GM19328 (cell line): Measurements from ENCODE around the gene PPP1R3F.

Experiments
- ATAC-seq: cut with Tn5 transposase; IDR thresholded peaks from one replicate; pipeline ENCODE4 v1.9.1; 2021; ENCODE audit warnings: mild to moderate bottlenecking, moderate library complexity; ENCODE audit not compliant: unreplicated experiment

Gene PPP1R3F, protein sequence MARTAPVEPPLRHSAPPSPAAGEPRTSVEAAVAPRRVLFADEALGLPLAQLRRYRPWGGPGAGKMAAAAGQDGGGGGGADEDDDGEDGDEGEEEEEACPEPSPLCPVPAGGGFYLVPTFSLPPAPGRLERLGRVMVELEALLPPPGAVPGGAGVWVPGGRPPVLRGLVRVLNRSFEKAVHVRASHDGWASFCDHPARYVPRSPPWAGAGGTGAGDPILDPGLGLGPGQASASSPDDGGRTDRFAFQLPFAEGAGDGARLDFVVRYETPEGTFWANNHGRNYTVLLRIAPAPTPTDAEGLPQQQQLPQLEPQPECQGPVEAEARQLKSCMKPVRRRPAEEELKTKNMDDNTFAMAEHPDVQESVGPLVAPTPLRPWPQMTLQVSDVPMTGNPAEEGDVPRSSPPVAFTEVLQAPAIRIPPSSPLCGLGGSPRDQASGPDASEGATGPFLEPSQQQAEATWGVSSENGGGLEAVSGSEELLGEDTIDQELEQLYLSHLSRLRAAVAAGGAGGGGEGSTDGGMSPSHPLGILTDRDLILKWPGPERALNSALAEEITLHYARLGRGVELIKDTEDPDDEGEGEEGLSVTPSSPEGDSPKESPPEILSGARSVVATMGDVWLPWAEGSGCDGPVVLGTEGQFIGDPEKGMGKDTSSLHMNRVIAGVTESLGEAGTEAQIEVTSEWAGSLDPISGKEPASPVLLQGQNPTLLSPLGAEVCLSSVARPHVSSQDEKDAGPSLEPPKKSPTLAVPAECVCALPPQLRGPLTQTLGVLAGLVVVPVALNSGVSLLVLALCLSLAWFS

GRCh38 chrX:49269767-49270248 lies at the start of gene PPP1R3F:
Gene PPP1R3F (plus strand): TSS chrX:49269793. CDS start chrX:49269870, 77 bp downstream.
- ATAC-seq, result peak; percentile 19

GRCh38 chrX:49220100-49220499 lies 49.5 kb upstream of the PPP1R3F start:
- ATAC-seq, result no peak

- ATAC-seq, result no peak
These were observed 47.7 kb upstream of the PPP1R3F start for GRCh38 chrX:49221868-49222267.

DNA sequence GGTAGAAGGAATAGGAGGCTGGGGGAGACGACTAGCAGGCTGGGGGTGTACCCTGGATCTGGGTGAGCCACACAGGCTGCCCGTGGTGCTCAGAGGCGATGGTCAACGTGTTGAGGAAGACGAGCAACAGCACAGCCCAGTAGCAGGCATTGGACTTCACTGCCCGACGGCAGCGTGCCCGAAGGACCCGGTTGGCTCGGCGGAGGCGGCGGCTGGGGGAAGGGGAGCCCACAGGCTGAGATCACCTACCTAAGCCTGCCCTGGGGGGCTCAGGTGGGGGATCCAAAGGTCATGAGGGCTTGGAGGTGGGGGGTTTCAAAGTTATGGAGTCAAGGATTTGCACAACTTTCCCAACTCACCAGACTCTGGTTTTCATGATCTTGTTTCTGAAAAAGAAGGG lies 43.7 kb upstream of the PPP1R3F start:
- no peak for ATAC-seq

- no peak for ATAC-seq
These were observed 42.6 kb upstream of the PPP1R3F start for GRCh38 chrX:49226946-49227345.

- ATAC-seq, result no peak
These were observed 41.9 kb upstream of the PPP1R3F start for GRCh38 chrX:49227726-49228125.

- ATAC-seq, result no peak
These were observed 41.4 kb upstream of the PPP1R3F start for GRCh38 chrX:49228185-49228584.

- ATAC-seq, result no peak
These were observed 38.9 kb upstream of the PPP1R3F start for GRCh38 chrX:49230500-49231232.

DNA sequence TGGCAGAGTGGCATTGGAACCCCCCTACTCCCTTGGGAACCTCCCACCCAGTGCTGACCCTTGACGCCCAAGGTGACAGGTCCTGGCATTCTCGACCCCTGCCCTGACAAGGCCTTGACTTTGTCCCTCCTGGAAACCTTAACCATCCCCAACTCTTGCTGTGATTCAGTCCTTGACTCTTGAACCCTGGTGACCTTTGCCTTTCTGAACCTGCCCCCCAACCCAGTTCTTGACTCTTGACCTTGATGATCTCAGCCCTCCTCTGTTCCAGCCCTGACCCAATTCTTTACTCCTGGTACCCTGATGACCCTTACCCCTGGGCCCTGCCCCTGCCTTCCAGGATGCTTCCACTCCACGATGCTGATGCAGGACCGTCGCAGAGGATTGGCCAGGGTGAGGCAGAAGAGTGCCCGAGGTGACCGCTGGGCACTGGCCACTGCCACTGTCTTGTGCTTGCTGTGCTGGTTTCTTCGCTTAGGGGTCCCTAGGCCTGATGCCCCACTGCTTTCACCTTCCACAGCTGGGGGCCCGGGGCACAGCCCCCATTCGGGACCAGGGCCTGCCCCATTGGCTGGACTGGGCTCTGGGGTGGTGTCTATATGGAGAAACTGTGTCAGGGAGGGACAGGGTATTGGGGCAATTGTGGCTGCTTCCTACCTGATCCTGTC lies 38.1 kb upstream of the PPP1R3F start:
- ATAC-seq, result no peak

- ATAC-seq, result no peak
These were observed 37.1 kb upstream of the PPP1R3F start for GRCh38 chrX:49232525-49232924.

- ATAC-seq, result no peak
These were observed 36.4 kb upstream of the PPP1R3F start, which contains the start of gene CACNA1F for GRCh38 chrX:49233176-49233575. Gene CACNA1F (minus strand): TSS chrX:49233340. CDS start chrX:49233309, 31 bp downstream.

DNA sequence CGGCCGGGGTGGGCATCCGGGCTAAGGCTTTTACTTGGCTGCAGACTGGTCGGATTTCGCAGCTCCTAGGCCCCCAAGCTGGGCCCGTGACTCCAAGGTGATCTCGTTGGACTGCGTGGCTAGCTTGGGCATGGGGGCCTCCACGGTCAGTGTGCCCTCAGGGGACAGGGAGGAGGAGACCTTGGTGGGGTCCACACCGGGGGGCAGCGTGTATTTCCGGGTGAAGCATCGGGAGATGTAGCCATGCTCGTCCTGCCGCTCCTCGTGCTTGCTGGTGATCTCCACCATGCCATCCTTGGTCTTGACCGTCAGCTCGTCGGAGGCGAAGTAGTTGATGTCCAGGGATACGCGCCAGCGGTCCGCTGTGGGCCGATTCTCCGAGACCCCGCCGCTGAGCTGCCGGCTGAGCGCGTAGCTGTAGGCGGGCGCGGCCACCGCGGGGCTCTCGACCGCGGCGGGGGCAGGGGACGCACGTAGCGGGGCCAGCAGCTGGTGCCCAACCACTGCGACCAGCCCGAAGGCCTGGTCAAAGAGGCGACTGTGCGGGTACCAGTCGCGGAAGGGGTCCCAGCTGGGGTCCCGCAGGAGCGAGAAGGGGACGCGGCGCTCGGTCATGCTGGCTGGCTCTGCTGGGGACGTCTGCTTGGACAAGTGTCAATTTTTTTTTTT lies 35.6 kb upstream of the PPP1R3F start:
- ATAC-seq, result no peak

DNA sequence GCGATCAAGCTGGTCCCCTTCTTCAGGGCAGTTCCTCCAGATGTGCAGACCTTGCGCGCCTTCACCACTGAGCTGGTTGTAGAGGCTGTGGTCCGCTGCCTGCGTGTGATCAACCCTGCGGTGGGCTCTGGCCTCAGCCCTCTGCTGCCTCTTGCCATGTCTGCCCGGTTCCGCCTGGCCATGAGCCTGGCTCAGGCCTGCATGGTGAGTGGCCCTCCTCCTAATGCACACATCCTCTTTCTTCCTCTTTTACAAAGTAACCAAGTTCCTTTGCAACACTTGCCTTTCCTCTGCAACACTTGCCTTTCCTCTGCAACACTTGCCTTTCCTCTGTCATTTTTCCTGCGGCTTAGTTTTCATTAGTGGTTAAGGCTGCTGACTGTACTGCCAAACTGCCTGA lies 32.5 kb upstream of the PPP1R3F start:
- no peak for ATAC-seq

GRCh38 chrX:49238735-49239134 lies 30.9 kb upstream of the PPP1R3F start:
- ATAC-seq, result no peak

DNA sequence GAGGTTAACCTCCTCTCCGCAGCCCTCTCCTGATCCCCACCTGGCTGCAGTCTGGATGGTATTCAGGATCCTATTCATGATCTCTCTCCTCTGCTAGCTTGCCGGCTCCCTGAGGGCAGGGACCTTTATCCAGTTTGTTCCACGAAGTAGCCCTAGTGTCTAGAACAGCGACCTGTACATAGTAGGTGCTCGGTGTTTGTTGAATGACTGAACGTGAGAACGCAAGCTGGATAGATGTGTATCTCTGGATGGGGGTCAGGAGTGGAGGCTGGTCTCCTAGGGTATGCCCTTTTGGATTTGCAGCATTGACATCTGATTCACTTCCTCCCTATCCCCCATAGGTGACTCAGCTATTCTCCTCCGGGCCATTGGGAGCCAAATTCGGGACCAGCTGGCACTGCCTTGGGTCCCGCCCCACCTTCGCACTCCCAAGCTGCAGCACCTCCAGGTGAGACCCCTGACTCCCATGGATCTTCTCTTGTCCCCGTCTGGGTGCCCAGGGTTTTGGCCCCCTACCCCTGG lies 27.0 kb upstream of the PPP1R3F start:
- no peak for ATAC-seq

DNA sequence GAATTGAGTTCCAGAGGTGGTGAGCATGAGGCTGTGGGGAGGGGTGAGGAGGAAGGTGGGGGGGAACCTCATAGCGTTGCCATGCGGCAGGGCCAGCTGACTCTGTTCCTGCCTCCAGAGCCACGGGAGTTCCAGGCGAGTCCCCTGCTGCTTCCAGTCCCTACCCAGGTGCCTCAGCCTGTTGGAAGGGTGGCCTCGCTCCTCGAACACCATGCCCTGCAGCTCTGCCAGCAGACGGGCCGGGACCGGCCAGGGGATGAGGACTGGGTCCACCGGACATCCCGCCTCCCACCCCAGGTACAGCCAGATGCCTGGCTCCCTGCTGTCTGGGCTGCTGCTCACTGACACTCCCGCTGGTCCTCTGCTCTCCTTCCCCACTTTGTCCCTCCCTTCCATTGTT lies 26.4 kb upstream of the PPP1R3F start:
- no peak for ATAC-seq

DNA sequence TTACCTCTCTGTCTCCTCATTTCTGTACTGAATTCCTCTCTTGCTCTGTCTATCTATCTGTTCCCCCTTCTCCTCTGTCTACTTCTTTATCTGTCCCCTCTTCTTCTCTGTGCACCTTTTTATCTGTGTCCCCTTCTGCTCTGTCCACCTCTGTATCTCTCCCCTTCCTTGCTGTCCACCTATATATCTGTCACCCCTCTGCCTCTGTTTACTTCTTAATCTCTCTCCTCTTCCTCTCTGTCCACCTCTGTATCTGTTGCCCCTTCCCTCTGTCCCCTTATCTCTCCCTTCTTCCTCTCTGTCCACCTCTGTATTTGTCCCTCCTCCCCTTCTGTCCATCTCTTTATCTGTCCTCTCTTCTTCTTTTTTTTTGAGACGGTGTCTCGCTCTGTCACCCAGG lies 25.4 kb upstream of the PPP1R3F start:
- ATAC-seq, result no peak

GRCh38 chrX:49246541-49246940 lies 23.1 kb upstream of the PPP1R3F start:
- no peak for ATAC-seq

DNA sequence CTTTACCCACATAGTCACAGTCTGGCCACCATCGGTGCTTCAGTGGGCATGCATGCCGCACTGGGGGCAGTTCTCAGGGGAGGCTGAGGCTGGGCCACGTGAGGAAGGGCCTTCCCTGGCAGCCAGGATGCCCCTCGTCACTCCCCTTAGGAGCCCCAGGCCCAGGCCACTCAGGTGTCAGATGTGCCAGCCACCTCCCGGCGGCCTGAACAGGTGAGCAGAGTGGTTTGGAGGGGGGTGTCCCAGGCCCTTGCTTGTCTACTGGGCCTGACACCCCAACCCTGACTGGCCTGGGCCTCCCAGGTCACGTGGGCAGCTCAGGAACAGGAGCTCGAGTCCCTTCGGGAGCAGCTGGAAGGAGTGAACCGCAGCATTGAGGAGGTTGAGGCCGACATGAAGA lies 22.2 kb upstream of the PPP1R3F start:
- ATAC-seq, result no peak
